Activated CD8-positive, alpha-beta T cell treated with anti-CD3 and anti-CD28 coated beads for 36 hours (primary cell): ENCODE measurements around the gene PRPF6. TPM values are rescaled to one million over a fixed set of nuclear protein-coding genes. Genes with fewer than 3 reads are reported as not detected.

Experiments
- ATAC-seq: fragments of 200-7000 bp; cut with Tn5 transposase; one replicate; pipeline ENCODE4 v1.10.0; 2021; ENCODE audit warnings: mild to moderate bottlenecking, moderate library complexity
- CTCF ChIA-PET: fragments of 350-600 bp; sonication (Branson Sonifier 250); formaldehyde crosslinking; loops from one replicate; lab custom pipeline; 2021; ENCODE audit warnings: antibody characterized with exemption; lab: Charles Lee
- POLR2A ChIA-PET: fragments of 350-600 bp; sonication (Branson Sonifier 250); formaldehyde crosslinking; loops from one replicate; lab custom pipeline; 2021; ENCODE audit warnings: antibody characterized with exemption; lab: Charles Lee
- DNase-seq: peaks from one replicate; pipeline ENCODE4 v3.0.0-alpha.2; 2020
- H3K27ac Mint-ChIP-seq: one replicate; pipeline ENCODE4 v1.8.0; 2021; ENCODE audit warnings: mild to moderate bottlenecking, mixed read lengths
- H3K27me3 Mint-ChIP-seq: one replicate; pipeline ENCODE4 v1.8.0; 2021; ENCODE audit warnings: mixed read lengths
- H3K36me3 Mint-ChIP-seq: one replicate; pipeline ENCODE4 v1.8.0; 2021; ENCODE audit warnings: low read depth, mixed read lengths
- H3K4me1 Mint-ChIP-seq: one replicate; pipeline ENCODE4 v1.8.0; 2021; ENCODE audit warnings: low read depth, mixed read lengths
- H3K4me3 Mint-ChIP-seq: one replicate; pipeline ENCODE4 v1.8.0; 2021; ENCODE audit warnings: mild to moderate bottlenecking, moderate library complexity, mixed read lengths
- H3K9me3 Mint-ChIP-seq: one replicate; pipeline ENCODE4 v1.8.0; 2021; ENCODE audit warnings: mixed read lengths
- intact Hi-C: fragments of 100-400 bp; cut with micrococcal nuclease; formaldehyde crosslinking; loops from one replicate; pipeline ENCODE4 v1.10.0; 2022
- total RNA-seq, 2 experiments: library from RNA; stranded (reverse); gene quantifications; one replicate each; pipeline ENCODE4 v1.2.3, GENCODE V29; 2021
- TF ChIP-seq, protein P1 (sequence below): fragments of 200-600 bp; IDR thresholded peaks from one replicate; pipeline ENCODE4 v1.8.0; 2022; ENCODE audit warnings: antibody characterized with exemption, mild to moderate bottlenecking

PRPF6 gene
- total RNA-seq, 2 experiments from 2014 or later: 53.0 to 55.5 TPM

DNA sequence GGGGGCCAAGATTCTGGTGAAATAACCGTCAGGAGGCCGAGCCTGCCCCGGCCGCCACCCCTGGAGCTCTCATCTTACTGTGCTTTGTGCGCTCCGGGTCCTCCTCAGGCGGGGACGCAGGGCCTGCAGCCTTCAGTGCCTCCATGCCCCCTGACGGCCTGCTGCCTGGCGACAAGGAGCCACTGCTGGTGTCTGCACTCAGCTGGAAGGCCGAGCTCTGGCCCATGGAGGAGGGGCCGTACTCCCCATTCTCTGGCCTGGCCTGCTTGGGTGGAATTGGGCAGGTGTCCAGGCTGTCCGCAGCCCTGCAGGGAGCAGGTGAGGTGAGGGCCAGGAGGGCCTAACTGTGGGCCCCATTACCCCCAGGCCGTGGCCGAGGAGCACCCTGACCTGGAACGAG is 16.5 kb upstream of the PRPF6 start:
- ATAC-seq (no peak), DNase-seq (no peak)
- Mint-ChIP-seq H3K36me3 (peaks cover 34% of the 10 kb centered on the region), H3K9me3 (no peaks in the 10 kb centered on the region), H3K27me3 (no peaks in the 10 kb centered on the region), H3K4me3 (no peak overlapping the region), H3K27ac (no peak overlapping the region), H3K4me1 (peaks cover 9% of the 10 kb centered on the region)
- intact Hi-C loops: no loop called here
- CTCF ChIA-PET: interaction anchor here (0.9 to 1.1 kb wide), 2 partner anchors 10 to 75 kb away, joined by 3 read pairs; no protein-coding TSS in a partner anchor
- TF ChIP-seq, protein P1, sequence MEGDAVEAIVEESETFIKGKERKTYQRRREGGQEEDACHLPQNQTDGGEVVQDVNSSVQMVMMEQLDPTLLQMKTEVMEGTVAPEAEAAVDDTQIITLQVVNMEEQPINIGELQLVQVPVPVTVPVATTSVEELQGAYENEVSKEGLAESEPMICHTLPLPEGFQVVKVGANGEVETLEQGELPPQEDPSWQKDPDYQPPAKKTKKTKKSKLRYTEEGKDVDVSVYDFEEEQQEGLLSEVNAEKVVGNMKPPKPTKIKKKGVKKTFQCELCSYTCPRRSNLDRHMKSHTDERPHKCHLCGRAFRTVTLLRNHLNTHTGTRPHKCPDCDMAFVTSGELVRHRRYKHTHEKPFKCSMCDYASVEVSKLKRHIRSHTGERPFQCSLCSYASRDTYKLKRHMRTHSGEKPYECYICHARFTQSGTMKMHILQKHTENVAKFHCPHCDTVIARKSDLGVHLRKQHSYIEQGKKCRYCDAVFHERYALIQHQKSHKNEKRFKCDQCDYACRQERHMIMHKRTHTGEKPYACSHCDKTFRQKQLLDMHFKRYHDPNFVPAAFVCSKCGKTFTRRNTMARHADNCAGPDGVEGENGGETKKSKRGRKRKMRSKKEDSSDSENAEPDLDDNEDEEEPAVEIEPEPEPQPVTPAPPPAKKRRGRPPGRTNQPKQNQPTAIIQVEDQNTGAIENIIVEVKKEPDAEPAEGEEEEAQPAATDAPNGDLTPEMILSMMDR: no peak
- POLR2A ChIA-PET: interaction anchor here (1.0 kb wide), 1 partner anchor 70 kb away, joined by 3 read pairs; the partner anchor contains the start of gene DNAJC5

DNA sequence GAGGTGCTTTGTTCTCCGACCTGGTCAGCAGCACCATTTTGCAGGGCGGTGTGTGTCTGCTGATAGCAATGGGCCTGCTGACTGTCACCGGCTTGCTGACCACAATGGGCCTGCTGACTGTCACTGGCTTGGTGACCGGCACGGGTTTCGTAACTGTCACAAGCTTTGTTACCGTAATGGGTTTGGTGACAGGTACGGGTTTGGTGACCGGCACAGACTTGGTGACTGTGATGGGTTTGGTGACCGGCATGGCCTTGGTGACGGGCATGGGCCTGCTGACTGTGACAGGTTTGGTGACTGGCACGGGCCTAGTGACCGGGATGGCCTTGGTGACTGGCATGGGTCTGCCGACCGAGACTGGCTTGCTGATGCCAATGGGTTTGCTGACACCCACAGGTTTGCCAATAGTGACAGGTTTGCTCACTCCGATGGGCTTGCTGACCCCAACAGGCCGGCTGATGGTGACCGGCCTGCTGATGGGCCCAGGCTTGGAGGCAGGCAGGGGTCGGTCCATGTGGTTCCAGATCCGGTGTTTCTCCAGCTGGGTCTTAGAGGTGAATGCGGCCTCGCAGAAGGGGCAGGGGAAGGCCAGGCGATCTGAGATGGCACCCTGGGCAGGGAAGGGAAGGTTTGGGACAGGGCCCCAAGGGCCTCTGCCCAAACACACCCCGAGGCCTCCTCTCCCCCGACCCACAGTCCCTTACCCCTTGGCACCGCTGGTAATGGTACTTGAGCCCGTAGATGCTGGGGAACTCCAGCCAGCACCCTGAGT is 14.6 kb upstream of the PRPF6 start:
- no peaks in the 10 kb centered on the region for H3K27me3 Mint-ChIP-seq
- H3K9me3 Mint-ChIP-seq: no peaks in the 10 kb centered on the region
- intact Hi-C loops: no loop called here
- H3K27ac Mint-ChIP-seq: no peak overlapping the region
- peaks cover 32% of the 10 kb centered on the region for H3K36me3 Mint-ChIP-seq
- DNase-seq: peak; percentile 2
- POLR2A ChIA-PET: interaction anchor here (0.7 to 0.8 kb wide), 2 partner anchors 93 to 243 kb away, joined by 3 to 5 read pairs; no protein-coding TSS in a partner anchor
- TF ChIP-seq, protein P1: no peak
- ATAC-seq: no peak
- H3K4me3 Mint-ChIP-seq: no peak overlapping the region
- peaks cover 11% of the 10 kb centered on the region for H3K4me1 Mint-ChIP-seq
- CTCF ChIA-PET: interaction anchor here (1.0 kb wide), 1 partner anchor 10 kb away, joined by 3 read pairs; the partner anchor contains the start of gene UCKL1

DNA sequence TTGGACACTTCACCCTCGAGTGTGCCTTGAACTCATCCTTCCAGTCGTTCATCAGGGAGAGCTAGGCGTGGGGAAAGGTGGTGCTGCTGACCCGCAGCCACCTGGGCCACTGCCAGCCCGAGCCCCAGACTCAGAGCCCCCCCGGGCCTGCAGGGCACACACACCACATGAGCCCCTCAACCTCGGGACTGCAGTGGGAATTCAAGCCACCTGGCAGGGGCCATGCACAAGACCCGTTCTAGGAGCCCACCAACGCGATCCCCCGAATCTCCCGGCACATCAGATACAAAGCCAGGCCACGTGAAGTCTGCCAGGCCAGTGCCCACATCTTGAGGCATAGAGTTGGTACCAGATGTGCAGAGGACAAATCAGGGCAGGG is 14.0 kb upstream of the PRPF6 start:
- DNase-seq: no peak
- intact Hi-C loops: no loop called here
- H3K4me3 Mint-ChIP-seq: no peak overlapping the region
- no peak for ATAC-seq
- H3K27me3 Mint-ChIP-seq: no peaks in the 10 kb centered on the region
- peaks cover 30% of the 10 kb centered on the region for H3K36me3 Mint-ChIP-seq
- TF ChIP-seq, protein P1: no peak
- POLR2A ChIA-PET: interaction anchor here (1.1 kb wide), 1 partner anchor 11 kb away, joined by 4 read pairs; no protein-coding TSS in a partner anchor
- no peaks in the 10 kb centered on the region for H3K9me3 Mint-ChIP-seq
- no peak overlapping the region for H3K27ac Mint-ChIP-seq
- H3K4me1 Mint-ChIP-seq: peaks cover 11% of the 10 kb centered on the region
- CTCF ChIA-PET: interaction anchor here (1.0 kb wide), 1 partner anchor 11 kb away, joined by 3 read pairs; the partner anchor contains the start of gene UCKL1

DNA sequence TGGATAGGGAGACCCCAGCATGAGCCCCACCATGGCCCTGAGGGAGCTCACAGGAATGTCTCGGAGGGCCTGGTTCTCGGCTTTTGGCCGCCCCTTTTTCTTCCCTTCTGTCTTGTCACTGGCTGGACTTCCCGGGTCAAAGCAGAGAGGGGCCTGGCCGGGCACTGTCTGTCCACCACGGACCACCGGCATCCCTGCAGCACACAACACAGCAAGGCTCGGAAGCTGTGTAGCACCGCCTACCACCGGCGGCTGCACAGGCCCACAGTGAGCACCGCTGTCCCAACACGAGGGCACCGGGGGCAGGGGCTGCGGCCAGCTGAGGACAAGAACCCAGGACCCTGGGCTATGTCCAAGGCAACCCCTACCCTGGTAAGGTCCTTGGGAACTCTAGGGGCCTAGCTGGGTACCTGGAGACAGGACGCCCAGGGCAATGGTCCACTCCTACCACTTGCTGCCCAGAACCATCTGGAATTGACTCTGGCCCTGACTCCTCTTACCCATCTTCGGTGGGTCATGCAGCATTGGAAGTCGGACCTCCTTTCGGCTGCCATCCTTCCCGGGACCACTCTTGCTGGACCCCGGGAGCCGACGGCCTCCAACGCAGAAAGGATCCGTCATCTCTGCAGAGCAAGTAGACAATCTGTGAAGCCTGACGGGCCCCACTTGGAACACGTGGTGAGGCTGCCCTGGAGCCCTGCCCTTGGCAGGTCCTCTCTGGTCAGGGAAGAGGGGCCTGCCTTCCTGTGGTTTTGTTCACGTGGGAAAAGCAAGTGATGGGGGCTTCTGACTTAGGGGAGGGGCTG is 13.4 kb upstream of the PRPF6 start:
- Mint-ChIP-seq H3K27me3 (no peaks in the 10 kb centered on the region), H3K27ac (no peak overlapping the region), H3K4me3 (peak overlapping the region; percentile 80), H3K36me3 (peaks cover 30% of the 10 kb centered on the region), H3K9me3 (no peaks in the 10 kb centered on the region), H3K4me1 (peaks cover 11% of the 10 kb centered on the region)
- TF ChIP-seq, protein P1: no peak
- intact Hi-C loops: no loop called here
- ATAC-seq: no peak
- CTCF ChIA-PET: interaction anchor here (1.0 to 1.7 kb wide), 4 partner anchors 12 to 260 kb away, joined by 3 to 5 read pairs (median 4); partner anchors contain the start of genes ARFRP1, PRPF6, UCKL1 and ZGPAT
- POLR2A ChIA-PET: interaction anchor here (1.1 to 2.0 kb wide), 4 partner anchors 8 to 112 kb away, joined by 3 to 8 read pairs (median 5); partner anchors contain the start of genes OPRL1, RGS19 and UCKL1
- DNase-seq: peak; percentile 2
